SH-SY5Y (cell line): ENCODE measurements around the gene HERC6.

Experiments used
- GATA2 ChIP-seq: IDR thresholded peaks from 2 replicates; pipeline ENCODE4 v1.6.1; 2011; ENCODE audit warnings: mild to moderate bottlenecking, low read depth, low read length
- GATA3 ChIP-seq: IDR thresholded peaks from 2 replicates; pipeline ENCODE4 v1.6.1; 2011; ENCODE audit warnings: low read depth, mild to moderate bottlenecking, low read length, moderate library complexity

DNA sequence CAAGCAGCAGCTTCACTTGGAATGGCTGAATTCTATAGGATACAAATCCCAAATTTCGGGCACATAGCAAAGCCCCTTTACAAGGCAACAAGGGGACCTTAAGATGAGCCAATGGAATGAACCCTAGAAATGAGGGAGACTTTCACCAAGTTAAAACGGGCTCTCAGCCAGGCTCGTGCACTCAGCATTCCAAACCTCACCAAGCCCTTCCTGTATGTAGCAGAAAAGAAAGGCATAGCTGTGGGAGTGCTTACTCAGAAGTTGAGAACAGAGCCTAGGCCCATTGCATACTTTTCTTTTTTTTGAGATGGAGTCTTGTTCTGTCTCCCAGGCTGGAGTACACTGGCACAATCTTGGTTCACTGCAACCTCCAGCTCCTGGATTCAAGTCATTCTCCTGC lies 67.5 kb downstream of the HERC6 start:
- TF ChIP-seq GATA3, result no peak
- no peak for TF ChIP-seq GATA2
